Middle frontal gyrus (tissue), 1 donor: ENCODE results near the gene FREY1.
A peak's percentile ranks its signal among the peaks of the same experiment; 100 is the strongest.

Experiments used
- DNase-seq: peaks from one replicate; pipeline ENCODE4 v3.0.0-alpha.2; 2015; ENCODE audit warnings: low spot score; ENCODE audit errors: extremely low spot score

Gene FREY1

DNA sequence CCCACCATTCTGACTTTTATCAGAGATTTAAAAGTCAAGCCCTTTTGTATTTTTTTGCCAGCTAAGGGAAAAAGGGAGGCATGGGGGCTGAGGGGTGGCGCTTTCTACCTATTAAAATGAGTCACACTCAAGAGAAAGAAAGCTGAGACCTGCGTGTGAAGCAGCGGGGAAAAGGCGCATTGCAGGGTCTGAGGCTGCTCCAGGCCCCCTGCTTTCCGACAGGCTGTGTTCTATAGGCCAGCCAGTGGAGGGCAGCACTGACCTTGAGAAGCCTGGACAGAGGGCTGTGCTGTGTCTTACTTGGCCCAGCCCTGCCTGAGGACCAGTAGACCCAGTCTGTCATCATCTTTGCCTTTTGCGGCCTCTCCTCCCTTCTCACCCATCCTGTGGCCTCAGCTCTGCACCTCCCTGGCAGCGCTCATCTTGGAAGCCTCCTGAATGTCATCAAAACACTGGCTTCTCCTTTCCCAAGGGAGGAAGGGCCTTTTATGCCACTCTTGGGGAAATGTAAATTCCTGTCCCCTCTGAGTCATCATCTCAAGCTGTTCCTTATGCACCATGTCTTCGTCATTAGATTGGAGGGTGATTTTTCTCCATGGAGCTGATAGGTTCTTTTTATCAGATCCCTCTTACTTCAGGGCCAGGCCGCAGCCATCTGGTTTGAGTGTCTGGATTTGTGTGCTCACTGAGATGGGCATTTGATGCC, 34.3 kb downstream of the FREY1 start:
- DNase-seq = peak; percentile 40

DNA sequence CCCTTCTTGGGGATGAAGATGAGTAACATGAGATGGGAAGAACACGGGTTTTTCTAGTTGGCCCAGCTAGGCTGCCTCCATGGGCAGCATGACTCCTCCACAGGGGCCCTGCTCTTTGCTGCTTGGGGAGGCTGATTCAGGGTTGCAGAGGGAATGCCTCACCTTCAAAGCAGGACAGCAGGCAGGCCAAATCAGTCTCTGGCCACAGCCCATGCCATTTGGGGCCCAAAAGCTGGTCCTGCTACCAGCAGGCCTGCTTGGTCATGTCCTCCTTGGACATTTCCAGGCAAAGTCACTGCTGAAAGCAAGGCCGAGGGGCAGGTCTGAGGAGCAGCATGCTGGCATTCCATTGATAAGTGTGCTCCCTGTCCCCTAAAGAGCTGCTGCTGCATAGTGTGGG, 35.4 kb downstream of the FREY1 start:
- DNase-seq = no peak

DNA sequence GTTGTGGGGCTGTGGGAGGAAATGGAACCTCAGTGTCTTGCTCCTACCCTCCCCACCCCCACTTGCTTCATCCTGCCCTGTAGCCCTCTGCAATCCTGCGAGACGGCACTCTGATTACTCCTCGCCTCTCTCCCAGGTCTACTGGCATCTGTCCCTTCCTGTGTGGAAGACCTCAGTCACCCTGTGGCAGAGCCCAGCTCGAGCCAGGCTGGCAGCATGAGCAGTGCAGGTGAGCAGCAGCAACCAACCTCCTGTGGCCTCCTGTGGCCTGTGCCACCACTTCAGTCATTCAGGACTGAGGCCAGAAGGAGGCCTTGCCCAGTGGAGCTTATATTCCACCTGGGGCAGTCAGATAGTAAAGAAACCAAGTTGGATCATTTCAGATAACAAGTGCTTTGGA, 36.4 kb downstream of the FREY1 start:
- DNase-seq = no peak

DNA sequence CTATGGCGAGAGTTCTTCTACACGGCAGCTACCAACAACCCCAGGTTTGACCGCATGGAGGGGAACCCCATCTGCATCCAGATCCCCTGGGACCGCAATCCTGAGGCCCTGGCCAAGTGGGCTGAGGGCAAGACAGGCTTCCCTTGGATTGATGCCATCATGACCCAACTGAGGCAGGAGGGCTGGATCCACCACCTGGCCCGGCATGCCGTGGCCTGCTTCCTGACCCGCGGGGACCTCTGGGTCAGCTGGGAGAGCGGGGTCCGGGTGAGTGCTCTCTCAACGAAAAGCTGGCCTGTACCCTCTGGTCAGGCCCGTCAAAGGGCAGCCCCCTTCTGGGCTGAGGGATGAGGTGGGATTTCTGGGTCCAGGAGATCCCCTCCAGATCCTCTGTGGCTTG, 37.5 kb downstream of the FREY1 start:
- no peak for DNase-seq

DNA sequence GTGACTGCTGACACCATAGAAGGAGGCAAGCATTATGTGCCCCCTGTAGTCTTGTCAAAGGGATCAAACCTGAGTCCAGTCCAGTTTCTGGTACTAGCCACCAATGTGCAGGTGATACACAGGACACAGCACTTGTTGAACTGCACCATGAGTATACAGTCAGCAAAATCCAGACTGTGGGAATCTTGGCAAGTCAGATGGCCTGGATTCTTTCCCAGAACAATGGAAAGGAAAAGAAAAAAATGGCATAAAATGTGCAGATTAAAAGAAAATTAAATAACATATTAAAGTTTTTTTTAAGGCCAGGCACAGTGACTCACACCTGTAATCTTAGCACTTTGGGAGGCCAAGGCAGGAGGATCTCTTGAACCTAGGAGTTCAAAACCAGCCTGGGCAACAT, 43.0 kb downstream of the FREY1 start:
- no peak for DNase-seq

DNA sequence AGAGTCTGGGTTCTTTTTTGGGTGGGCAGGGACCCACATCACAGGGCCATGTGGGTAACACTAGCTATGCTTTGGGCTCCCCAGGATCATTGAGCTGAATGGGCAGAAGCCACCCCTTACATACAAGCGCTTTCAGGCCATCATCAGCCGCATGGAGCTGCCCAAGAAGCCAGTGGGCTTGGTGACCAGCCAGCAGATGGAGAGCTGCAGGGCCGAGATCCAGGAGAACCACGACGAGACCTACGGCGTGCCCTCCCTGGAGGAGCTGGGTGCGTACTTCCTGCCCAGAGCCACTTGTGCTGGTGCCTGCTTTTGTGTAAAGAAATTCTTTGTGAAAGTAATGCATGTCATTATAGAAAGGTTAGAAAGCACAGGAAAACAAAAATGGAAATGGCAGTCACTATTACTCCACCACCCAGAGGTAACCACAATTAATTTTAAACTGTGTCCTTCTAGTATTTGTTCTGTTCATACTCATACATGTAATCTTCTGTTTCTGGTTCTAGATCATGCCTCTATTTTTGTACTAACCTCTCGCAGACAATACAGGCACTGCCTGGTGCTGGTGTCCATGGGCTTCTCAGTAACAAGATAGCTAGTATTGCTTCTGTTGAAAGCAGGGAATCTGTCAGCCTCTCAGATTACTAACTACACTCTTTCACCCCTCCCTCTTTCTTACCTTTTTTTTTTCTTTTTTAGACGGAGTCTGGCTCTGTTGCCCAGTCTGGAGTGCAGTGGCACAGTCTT, 46.1 kb downstream of the FREY1 start:
- DNase-seq = no peak

DNA sequence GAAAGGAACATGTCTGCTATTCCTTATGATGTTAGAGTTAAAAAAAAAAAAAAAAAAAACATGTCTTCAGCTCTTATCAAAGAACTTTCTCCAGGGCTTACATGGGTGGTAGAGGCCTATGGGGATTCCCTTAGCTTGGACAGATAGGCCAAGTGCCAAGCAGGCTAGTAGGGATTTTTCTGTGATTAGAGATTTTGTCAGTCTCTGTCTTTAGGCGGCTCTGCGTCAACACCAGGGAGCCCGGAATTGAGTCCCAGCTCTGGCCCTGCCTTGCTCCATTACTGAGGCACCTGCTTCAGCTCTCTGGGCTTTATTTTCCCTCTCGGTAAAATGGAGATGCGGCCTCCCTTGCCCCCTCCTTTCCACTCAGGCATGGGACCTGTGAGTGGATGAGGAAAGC, 46.7 kb downstream of the FREY1 start:
- no peak for DNase-seq

DNA sequence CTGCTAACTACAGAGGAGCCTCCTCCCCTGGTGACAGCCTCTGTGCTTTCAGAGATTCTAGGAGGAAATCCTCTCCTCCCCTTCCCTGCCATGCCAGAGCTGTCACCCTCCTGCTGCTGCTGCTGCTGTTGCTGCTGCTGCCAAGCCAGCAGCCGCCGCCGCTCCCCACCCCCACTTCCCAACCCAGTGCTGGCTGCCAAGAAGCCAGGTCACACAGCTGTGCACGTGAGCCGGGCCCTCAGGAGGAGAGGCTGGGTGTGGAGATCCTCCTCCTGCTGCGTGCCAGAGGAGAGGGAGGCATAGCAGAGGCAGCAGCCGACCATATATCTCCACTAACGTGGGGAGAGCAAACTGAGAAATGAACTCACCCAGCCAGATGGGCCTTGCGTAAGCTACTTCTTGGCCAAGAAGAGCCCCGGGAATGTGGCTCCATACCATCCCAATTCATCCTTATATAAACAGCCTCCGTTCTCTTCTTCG, 47.4 kb downstream of the FREY1 start:
- DNase-seq = peak; percentile 77

DNA sequence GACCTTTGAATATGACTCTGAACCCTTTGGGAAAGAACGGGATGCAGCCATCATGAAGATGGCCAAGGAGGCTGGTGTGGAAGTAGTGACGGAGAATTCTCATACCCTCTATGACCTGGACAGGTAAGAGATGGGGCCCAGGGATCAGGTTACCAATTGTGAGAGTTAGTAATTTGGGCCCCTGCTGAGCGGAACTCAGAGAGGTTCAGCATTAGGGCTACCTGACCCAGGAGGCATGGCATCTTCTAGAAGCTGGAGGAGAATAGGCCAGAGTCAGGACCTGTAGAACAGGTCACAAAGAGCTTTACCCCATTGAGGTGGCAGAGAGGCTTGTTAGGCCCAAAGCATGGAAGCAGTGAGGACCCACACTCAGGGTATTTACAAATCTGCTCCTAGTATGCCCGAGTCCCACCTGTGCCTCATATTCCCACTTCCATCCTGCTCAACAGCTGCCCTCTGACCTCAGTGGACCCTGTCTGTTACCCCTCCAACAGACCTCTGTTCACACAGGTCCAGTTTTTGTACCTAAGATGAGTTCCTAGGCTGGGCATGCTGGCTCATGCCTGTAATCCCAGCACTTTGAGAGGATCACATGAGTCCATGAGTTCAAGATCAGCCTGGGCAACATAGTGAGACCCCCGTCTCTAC, 48.2 kb downstream of the FREY1 start:
- no peak for DNase-seq

DNA sequence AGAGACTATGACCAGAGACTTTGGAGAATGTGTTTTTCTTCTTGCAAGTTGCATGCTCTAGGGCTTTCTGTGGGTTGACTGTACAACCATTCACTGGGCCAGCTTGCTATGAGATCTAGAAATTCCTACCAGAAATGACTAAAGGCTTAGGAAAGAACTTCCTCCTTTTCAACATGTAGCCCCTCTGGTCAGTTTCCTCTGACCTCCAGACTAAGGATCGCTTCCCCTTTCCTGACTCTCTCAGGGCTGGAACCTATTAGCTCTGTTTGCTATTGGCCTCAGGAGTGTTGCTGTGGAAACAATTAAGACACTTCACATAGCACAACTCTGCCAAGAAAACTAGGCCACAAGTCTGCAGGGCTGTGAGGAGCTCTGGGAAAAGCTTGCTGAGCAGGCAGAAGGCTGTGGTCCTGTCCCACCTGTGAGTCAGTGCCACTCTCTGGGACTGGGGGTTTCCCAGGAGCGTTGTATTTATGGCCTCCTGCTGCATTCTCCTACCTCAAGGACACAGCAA, 49.1 kb downstream of the FREY1 start:
- no peak for DNase-seq
